Activated B cell treated with CpG ODN at 0.5 μM for 24 hours (primary cell): ENCODE data around the gene SLC7A5. TPM values are rescaled to one million over a fixed set of nuclear protein-coding genes. Genes with fewer than 3 reads are reported as not detected.
"Not testable (repeated sequence)": the region's sequence is repeated elsewhere in the genome, so short reads cannot be mapped to it uniquely, and the experiment has no call there.

Source experiments
- ATAC-seq: fragments of 200-7000 bp; cut with Tn5 transposase; one replicate; pipeline ENCODE4 v1.10.0; 2021; ENCODE audit warnings: low read depth, mild to moderate bottlenecking, moderate library complexity
- CTCF ChIA-PET: fragments of 350-600 bp; sonication (Branson Sonifier 250); formaldehyde crosslinking; loops from one replicate; lab custom pipeline; 2021; ENCODE audit warnings: antibody characterized with exemption; lab: Charles Lee
- POLR2A ChIA-PET: fragments of 350-600 bp; sonication (Branson Sonifier 250); formaldehyde crosslinking; loops from one replicate; lab custom pipeline; 2021; ENCODE audit warnings: antibody characterized with exemption; lab: Charles Lee
- DNase-seq: peaks from one replicate; pipeline ENCODE4 v3.0.0; 2022
- H3K27ac Mint-ChIP-seq: one replicate; pipeline ENCODE4 v1.8.0; 2020; ENCODE audit warnings: mixed read lengths
- H3K27me3 Mint-ChIP-seq: one replicate; pipeline ENCODE4 v1.8.0; 2021; ENCODE audit warnings: mixed read lengths
- H3K36me3 Mint-ChIP-seq: one replicate; pipeline ENCODE4 v1.8.0; 2021; ENCODE audit warnings: low read depth, mixed read lengths
- H3K4me1 Mint-ChIP-seq: one replicate; pipeline ENCODE4 v1.8.0; 2021; ENCODE audit warnings: mixed read lengths
- H3K4me3 Mint-ChIP-seq: one replicate; pipeline ENCODE4 v1.8.0; 2020; ENCODE audit warnings: mild to moderate bottlenecking, mixed read lengths
- H3K9me3 Mint-ChIP-seq: one replicate; pipeline ENCODE4 v1.8.0; 2020; ENCODE audit warnings: mixed read lengths
- CTCF ChIP-seq: fragments of 200-600 bp; IDR thresholded peaks from one replicate; pipeline ENCODE4 v1.8.0; 2022; ENCODE audit warnings: antibody characterized with exemption, mild to moderate bottlenecking
- intact Hi-C: fragments of 100-400 bp; cut with micrococcal nuclease; formaldehyde crosslinking; loops from one replicate; pipeline ENCODE4 v1.15.1; 2024
- total RNA-seq: library from RNA; stranded (reverse); gene quantifications from 2 replicates; pipeline ENCODE4 v1.2.3, GENCODE V29; 2022

SLC7A5 gene
- total RNA-seq, 1 donor from 2014 or later: 111 TPM

GRCh38 chr16:87877942-87878507 lies 8.7 kb upstream of the SLC7A5 start:
- Mint-ChIP-seq H3K27me3 (peaks cover 8% of the 10 kb centered on the region), H3K4me1 (peaks cover 10% of the 10 kb centered on the region), H3K36me3 (no peaks in the 10 kb centered on the region), H3K9me3 (no peaks in the 10 kb centered on the region), H3K4me3 (no peak overlapping the region), H3K27ac (no peak overlapping the region)
- POLR2A ChIA-PET: interaction anchor here (0.6 kb wide), 1 partner anchor 22 kb away, joined by 3 read pairs; no protein-coding TSS in a partner anchor
- no peak for DNase-seq
- peak; percentile 32 for ATAC-seq
- TF ChIP-seq CTCF: no peak
- intact Hi-C loops: loop anchor here (1.0 kb wide), 1 partner anchor 31 kb away; no protein-coding TSS in a partner anchor
- CTCF ChIA-PET: no interaction called here

GRCh38 chr16:87874639-87875427 lies 5.5 kb upstream of the SLC7A5 start:
- TF ChIP-seq CTCF: no peak
- CTCF ChIA-PET: interaction anchor here (0.8 to 12.1 kb wide), 3 partner anchors 25 to 98 kb away, joined by 3 to 292 read pairs (median 4); no protein-coding TSS in a partner anchor
- intact Hi-C loops: loop anchor here (5.0 kb wide), 1 partner anchor 562 kb away; no protein-coding TSS in a partner anchor
- H3K36me3 Mint-ChIP-seq: no peaks in the 10 kb centered on the region
- DNase-seq (no peak), ATAC-seq (peak; percentile 45)
- POLR2A ChIA-PET: interaction anchor here (0.5 to 11.7 kb wide), 10 partner anchors 20 to 642 kb away, joined by 3 to 281 read pairs (median 4); partner anchors contain the start of genes BANP and KLHDC4
- H3K4me3 Mint-ChIP-seq: peak overlapping the region; percentile 46
- H3K9me3 Mint-ChIP-seq: no peaks in the 10 kb centered on the region
- peaks cover 4% of the 10 kb centered on the region for H3K27me3 Mint-ChIP-seq
- peaks cover 24% of the 10 kb centered on the region for H3K4me1 Mint-ChIP-seq
- peak overlapping the region; percentile 70 for H3K27ac Mint-ChIP-seq

GRCh38 chr16:87870418-87871291 lies 1.3 kb upstream of the SLC7A5 start:
- Mint-ChIP-seq H3K4me3 (peak overlapping the region; percentile 53), H3K4me1 (peaks cover 51% of the 10 kb centered on the region), H3K27ac (peak overlapping the region; percentile 82), H3K36me3 (peaks cover 19% of the 10 kb centered on the region)
- not testable (repeated sequence) for H3K9me3 Mint-ChIP-seq, DNase-seq, ATAC-seq, H3K27me3 Mint-ChIP-seq
- ChIA-PET CTCF (interaction anchor here (0.8 to 12.1 kb wide), 24 partner anchors 9 to 234 kb away, joined by 3 to 292 read pairs (median 4); no protein-coding TSS in a partner anchor), POLR2A (interaction anchor here (0.8 to 11.7 kb wide), 13 partner anchors 14 to 118 kb away, joined by 3 to 281 read pairs (median 5); partner anchors contain the start of gene KLHDC4)
- intact Hi-C loops: loop anchor here (1.0 to 5.0 kb wide), 8 partner anchors 20 to 567 kb away; partner anchors contain the start of gene ZCCHC14

GRCh38 chr16:87869879-87870417 lies 641 bp upstream of the SLC7A5 start:
- ChIA-PET POLR2A (interaction anchor here (0.6 to 11.7 kb wide), 13 partner anchors 13 to 146 kb away, joined by 3 to 281 read pairs (median 11); partner anchors contain the start of genes BANP and KLHDC4), CTCF (interaction anchor here (0.9 to 12.1 kb wide), 7 partner anchors 17 to 104 kb away, joined by 3 to 292 read pairs (median 10); partner anchors contain the start of gene KLHDC4)
- H3K4me3 Mint-ChIP-seq: peak overlapping the region; percentile 53
- ATAC-seq, H3K27me3 Mint-ChIP-seq, DNase-seq, H3K9me3 Mint-ChIP-seq: not testable (repeated sequence)
- H3K27ac Mint-ChIP-seq: peak overlapping the region; percentile 65
- H3K4me1 Mint-ChIP-seq: peaks cover 47% of the 10 kb centered on the region
- peaks cover 25% of the 10 kb centered on the region for H3K36me3 Mint-ChIP-seq
- intact Hi-C loops: loop anchor here (2.0 to 5.0 kb wide), 5 partner anchors 168 to 832 kb away; partner anchors contain the start of gene ZCCHC14

GRCh38 chr16:87868254-87869029 lies 865 bp downstream of the SLC7A5 start:
- Mint-ChIP-seq H3K27ac (peak overlapping the region; percentile 92), H3K4me1 (peaks cover 49% of the 10 kb centered on the region), H3K36me3 (peaks cover 36% of the 10 kb centered on the region), H3K4me3 (peak overlapping the region; percentile 97)
- H3K9me3 Mint-ChIP-seq, H3K27me3 Mint-ChIP-seq: not testable (repeated sequence)
- peak; percentile 28 for ATAC-seq
- intact Hi-C loops: loop anchor here (5.0 kb wide), 2 partner anchors 166 to 834 kb away; no protein-coding TSS in a partner anchor
- DNase-seq: peak; percentile 39
- CTCF ChIA-PET: interaction anchor here (0.9 to 12.1 kb wide), 8 partner anchors 15 to 88 kb away, joined by 3 to 292 read pairs (median 6); no protein-coding TSS in a partner anchor
- POLR2A ChIA-PET: interaction anchor here (0.5 to 11.7 kb wide), 22 partner anchors 9 to 578 kb away, joined by 3 to 281 read pairs (median 6); partner anchors contain the start of genes BANP and KLHDC4

GRCh38 chr16:87865902-87866555 lies 3.3 kb downstream of the SLC7A5 start:
- peaks cover 40% of the 10 kb centered on the region for H3K36me3 Mint-ChIP-seq
- not testable (repeated sequence) for DNase-seq, H3K27ac Mint-ChIP-seq, H3K27me3 Mint-ChIP-seq, H3K9me3 Mint-ChIP-seq, ATAC-seq
- ChIA-PET POLR2A (interaction anchor here (0.6 to 11.7 kb wide), 7 partner anchors 9 to 88 kb away, joined by 3 to 281 read pairs (median 4); no protein-coding TSS in a partner anchor), CTCF (interaction anchor here (1.6 to 12.1 kb wide), 3 partner anchors 17 to 86 kb away, joined by 5 to 292 read pairs (median 15); no protein-coding TSS in a partner anchor)
- H3K4me3 Mint-ChIP-seq: peak overlapping the region; percentile 97
- intact Hi-C loops: loop anchor here (5.0 kb wide), 2 partner anchors 164 to 836 kb away; no protein-coding TSS in a partner anchor
- H3K4me1 Mint-ChIP-seq: peaks cover 39% of the 10 kb centered on the region
